Body of pancreas (tissue), 4 donors: ENCODE results near the gene USP2.

ENCODE experiments used
- CTCF ChIP-seq, 7 experiments: fragments of 450-650 bp in 4 of 7; fragments of 200-600 bp in 3 of 7; sonication (generic) in 3 of 7; IDR thresholded peaks; one replicate each; pipeline ENCODE4 v1.5.1; 2016 to 2019; ENCODE audit warnings: antibody characterized with exemption in 7 of 7
- POLR2A ChIP-seq, 3 donors: fragments of 450-650 bp; IDR thresholded peaks; one replicate each; pipeline ENCODE4 v1.6.1; 2016; ENCODE audit warnings: antibody characterized with exemption in 3 of 3, mild to moderate bottlenecking in 2 of 3

DNA sequence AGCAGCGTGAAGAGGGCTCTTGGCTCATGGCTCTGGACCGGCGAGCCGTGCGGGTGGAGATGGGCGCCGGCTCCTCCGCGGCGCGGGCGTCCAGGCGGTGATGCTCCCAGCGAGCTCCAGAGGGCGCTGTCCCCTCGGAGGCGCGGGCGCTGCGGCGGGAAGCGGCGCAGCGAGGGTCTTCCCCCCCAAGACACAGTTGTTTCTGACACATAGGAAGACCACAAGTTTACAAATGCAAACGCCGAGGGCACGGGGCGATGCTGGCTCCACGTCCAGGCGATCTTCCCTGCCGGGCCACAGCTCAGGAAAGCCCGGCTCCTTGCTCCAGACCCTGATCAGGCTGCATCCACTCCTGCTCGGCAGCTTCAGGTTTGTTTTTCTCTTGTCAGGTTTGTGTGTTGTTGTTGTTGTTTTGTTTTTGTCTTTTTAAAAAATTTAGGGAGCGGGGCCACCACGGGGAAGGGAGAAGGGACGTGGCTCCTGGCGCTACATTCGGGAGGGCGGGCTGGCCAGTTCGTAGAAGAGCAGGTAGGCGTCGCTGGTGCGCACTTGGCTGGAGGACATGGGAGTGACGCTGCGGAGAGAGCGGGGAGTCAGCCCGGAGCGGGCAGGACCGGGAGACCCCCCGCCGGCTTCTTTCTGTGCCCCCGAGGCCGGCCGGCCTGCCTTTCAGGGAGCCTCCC lies 25.0 kb downstream of the USP2 start:
- TF ChIP-seq CTCF (IDR thresholded peaks at IDR 0.05) (peak in 6 of 7 experiments; percentile 24 to 45 (median 39)), POLR2A (IDR thresholded peaks at IDR 0.05) (no peak)
